OCI-LY1 (cell line): ENCODE measurements around the gene TBPL1.

Experiments used
- H2AFZ ChIP-seq: fragments of 200-600 bp; sonication (generic), shearing (Covaris generic); 2 replicates; pipeline ENCODE4 v1.6.0; 2014; ENCODE audit warnings: antibody characterized with exemption, mild to moderate bottlenecking, low read length
- H3F3A ChIP-seq: fragments of 200-600 bp; sonication (generic), shearing (Covaris generic); 2 replicates; pipeline ENCODE4 v1.6.0; 2014; ENCODE audit warnings: mild to moderate bottlenecking, antibody characterized with exemption, low read length, moderate library complexity; ENCODE audit not compliant: insufficient read depth
- H3K27ac ChIP-seq: fragments of 200-600 bp; sonication (generic); 2 replicates; pipeline ENCODE4 v1.5.1; 2014; ENCODE audit warnings: low read length, mixed run types, mild to moderate bottlenecking, low read depth; ENCODE audit not compliant: poor library complexity, severe bottlenecking
- H3K27me3 ChIP-seq: fragments of 200-600 bp; sonication (generic); 2 replicates; pipeline ENCODE4 v1.6.0; 2014; ENCODE audit warnings: antibody characterized with exemption, mild to moderate bottlenecking, low read length, moderate library complexity; ENCODE audit not compliant: insufficient read depth
- H3K36me3 ChIP-seq: fragments of 200-600 bp; sonication (generic); 2 replicates; pipeline ENCODE4 v1.6.1; 2014; ENCODE audit warnings: mild to moderate bottlenecking, antibody characterized with exemption, low read length, moderate library complexity, mixed read lengths; ENCODE audit not compliant: insufficient read depth
- H3K4me1 ChIP-seq: fragments of 200-600 bp; sonication (generic); 2 replicates; pipeline ENCODE4 v1.5.1; 2014; ENCODE audit warnings: mild to moderate bottlenecking, low read length, moderate library complexity; ENCODE audit not compliant: insufficient read depth, severe bottlenecking
- H3K4me2 ChIP-seq: fragments of 200-600 bp; sonication (generic), shearing (Covaris generic); 2 replicates; pipeline ENCODE4 v1.6.1; 2014; ENCODE audit warnings: low read length
- H3K4me3 ChIP-seq: fragments of 200-600 bp; sonication (generic); 2 replicates; pipeline ENCODE4 v1.5.1; 2014; ENCODE audit warnings: low read length, low read depth, mild to moderate bottlenecking, mixed read lengths; ENCODE audit not compliant: poor library complexity, severe bottlenecking
- H3K79me2 ChIP-seq: fragments of 200-600 bp; shearing (Covaris generic); 2 replicates; pipeline ENCODE4 v1.6.1; 2016; ENCODE audit warnings: mixed run types, low read length, mixed read lengths; ENCODE audit not compliant: insufficient read depth
- H3K9ac ChIP-seq: fragments of 200-600 bp; sonication (generic), shearing (Covaris generic); 2 replicates; pipeline ENCODE4 v1.6.1; 2014; ENCODE audit warnings: mild to moderate bottlenecking, low read length, mixed read lengths
- H3K9me2 ChIP-seq: fragments of 200-600 bp; sonication (generic), shearing (Covaris generic); 2 replicates; pipeline ENCODE4 v1.6.1; 2014; ENCODE audit warnings: low read depth, mild to moderate bottlenecking, low read length, mixed read lengths
- H3K9me3 ChIP-seq: fragments of 200-600 bp; shearing (Covaris generic); 2 replicates; pipeline ENCODE4 v1.6.1; 2014; ENCODE audit warnings: low read length, mixed read lengths
- H4K20me1 ChIP-seq: fragments of 200-600 bp; sonication (generic), shearing (Covaris generic); 2 replicates; pipeline ENCODE4 v1.6.0; 2016; ENCODE audit warnings: mild to moderate bottlenecking, low read length; ENCODE audit not compliant: insufficient read depth
- EZH2 ChIP-seq: fragments of 200-600 bp; sonication (generic), shearing (Covaris generic); IDR thresholded peaks from 2 replicates; pipeline ENCODE4 v1.8.0; 2017; ENCODE audit warnings: borderline replicate concordance, mixed run types, mild to moderate bottlenecking, antibody characterized with exemption, low read length, moderate library complexity, mixed read lengths
- TF ChIP-seq, protein P1 (sequence below): fragments of 200-600 bp; sonication (generic), shearing (Covaris generic); IDR thresholded peaks from 2 replicates; pipeline ENCODE4 v1.5.1; 2017; ENCODE audit warnings: mild to moderate bottlenecking, antibody characterized with exemption, low read length, moderate library complexity, mixed read lengths

The TBPL1 gene

DNA sequence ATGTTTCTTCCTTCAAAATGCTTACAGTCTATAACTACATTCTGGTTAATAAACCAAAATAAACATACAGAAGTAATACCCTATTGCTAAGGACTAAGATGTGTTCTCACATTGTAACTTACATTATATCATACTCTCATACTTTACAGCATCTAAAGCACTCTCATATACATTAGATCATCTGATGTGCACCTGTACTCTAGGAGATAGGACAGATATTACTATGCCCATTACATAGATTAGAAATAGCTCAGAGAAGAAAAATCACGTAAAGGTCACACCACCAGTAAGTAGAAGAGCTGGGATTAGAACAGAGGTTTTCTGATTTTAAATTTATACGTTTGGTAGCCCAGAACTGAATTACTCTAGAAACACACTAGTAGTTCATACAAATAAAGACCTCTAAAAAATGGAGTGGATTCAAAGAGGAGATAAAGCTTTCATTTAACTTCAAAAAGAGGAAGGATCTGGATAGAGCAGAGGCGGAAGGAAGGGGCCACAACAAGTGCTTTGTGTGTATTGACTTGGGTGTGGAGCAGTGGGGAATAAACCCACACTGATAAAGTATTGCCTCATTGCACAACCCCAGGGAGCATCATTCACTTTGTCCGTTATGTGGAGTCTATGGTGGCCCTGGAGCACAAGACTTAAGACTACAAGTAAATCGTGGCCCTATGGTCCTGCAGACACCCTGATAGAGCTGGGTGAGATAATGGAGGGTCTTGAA is 68.5 kb downstream of the TBPL1 start:
- Histone ChIP-seq H3K79me2 (no peaks in the 10 kb centered on the region), H3F3A (no peaks in the 10 kb centered on the region), H3K9ac (no peak overlapping the region), H4K20me1 (no peaks in the 10 kb centered on the region), H3K27me3 (no peaks in the 10 kb centered on the region), H3K4me2 (no peak overlapping the region), H3K4me3 (no peak overlapping the region), H3K9me3 (no peaks in the 10 kb centered on the region), H3K4me1 (no peaks in the 10 kb centered on the region), H3K27ac (no peak overlapping the region), H3K36me3 (no peaks in the 10 kb centered on the region), H3K9me2 (no peaks in the 10 kb centered on the region), H2AFZ (no peak overlapping the region)
- TF ChIP-seq, protein P1, sequence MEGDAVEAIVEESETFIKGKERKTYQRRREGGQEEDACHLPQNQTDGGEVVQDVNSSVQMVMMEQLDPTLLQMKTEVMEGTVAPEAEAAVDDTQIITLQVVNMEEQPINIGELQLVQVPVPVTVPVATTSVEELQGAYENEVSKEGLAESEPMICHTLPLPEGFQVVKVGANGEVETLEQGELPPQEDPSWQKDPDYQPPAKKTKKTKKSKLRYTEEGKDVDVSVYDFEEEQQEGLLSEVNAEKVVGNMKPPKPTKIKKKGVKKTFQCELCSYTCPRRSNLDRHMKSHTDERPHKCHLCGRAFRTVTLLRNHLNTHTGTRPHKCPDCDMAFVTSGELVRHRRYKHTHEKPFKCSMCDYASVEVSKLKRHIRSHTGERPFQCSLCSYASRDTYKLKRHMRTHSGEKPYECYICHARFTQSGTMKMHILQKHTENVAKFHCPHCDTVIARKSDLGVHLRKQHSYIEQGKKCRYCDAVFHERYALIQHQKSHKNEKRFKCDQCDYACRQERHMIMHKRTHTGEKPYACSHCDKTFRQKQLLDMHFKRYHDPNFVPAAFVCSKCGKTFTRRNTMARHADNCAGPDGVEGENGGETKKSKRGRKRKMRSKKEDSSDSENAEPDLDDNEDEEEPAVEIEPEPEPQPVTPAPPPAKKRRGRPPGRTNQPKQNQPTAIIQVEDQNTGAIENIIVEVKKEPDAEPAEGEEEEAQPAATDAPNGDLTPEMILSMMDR = no peak
- TF ChIP-seq EZH2 = no peak

GRCh38 chr6:134022650-134023049 is 69.6 kb downstream of the TBPL1 start:
- H3K9ac ChIP-seq = no peak overlapping the region
- no peaks in the 10 kb centered on the region for H3F3A ChIP-seq
- no peak overlapping the region for H3K4me2 ChIP-seq
- H3K27me3 ChIP-seq = no peaks in the 10 kb centered on the region
- H3K36me3 ChIP-seq = no peaks in the 10 kb centered on the region
- H3K9me3 ChIP-seq = no peaks in the 10 kb centered on the region
- no peaks in the 10 kb centered on the region for H3K4me1 ChIP-seq
- H3K79me2 ChIP-seq = no peaks in the 10 kb centered on the region
- H2AFZ ChIP-seq = no peak overlapping the region
- H3K27ac ChIP-seq = no peak overlapping the region
- no peak overlapping the region for H3K4me3 ChIP-seq
- no peaks in the 10 kb centered on the region for H3K9me2 ChIP-seq
- H4K20me1 ChIP-seq = no peaks in the 10 kb centered on the region
- TF ChIP-seq EZH2 = no peak
- TF ChIP-seq, protein P1 = no peak

DNA sequence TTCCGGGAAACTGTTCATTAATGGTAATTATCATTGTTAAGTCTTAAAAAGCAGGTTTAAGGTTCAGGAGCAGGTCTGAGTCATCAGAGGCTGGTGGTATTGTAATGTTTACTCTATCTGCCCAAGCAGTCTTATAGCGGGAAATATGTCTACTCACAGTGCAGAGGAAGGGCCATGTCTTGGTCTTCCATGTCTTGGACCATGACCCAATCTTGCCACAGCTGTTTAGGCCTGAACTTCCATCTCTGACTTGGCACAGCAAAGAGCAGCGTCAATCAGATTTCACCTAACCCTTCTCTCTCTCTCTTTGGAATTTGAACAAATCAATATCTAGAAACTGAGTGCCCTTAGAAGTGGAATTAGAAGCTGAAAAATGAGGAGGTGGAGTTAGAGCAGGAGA is 73.6 kb downstream of the TBPL1 start:
- no peak for TF ChIP-seq EZH2
- TF ChIP-seq, protein P1 = no peak
- Histone ChIP-seq H3K4me3 (no peak overlapping the region), H3K4me2 (no peak overlapping the region)

More for the DNA sequence above, 73.6 kb downstream of the TBPL1 start:
- H3K4me1 ChIP-seq = no peaks in the 10 kb centered on the region
- H3K9me3 ChIP-seq = no peaks in the 10 kb centered on the region
- no peaks in the 10 kb centered on the region for H3F3A ChIP-seq
- no peaks in the 10 kb centered on the region for H4K20me1 ChIP-seq
- H3K79me2 ChIP-seq = no peaks in the 10 kb centered on the region
- H3K27ac ChIP-seq = no peak overlapping the region
- H3K9ac ChIP-seq = no peak overlapping the region
- H3K27me3 ChIP-seq = no peaks in the 10 kb centered on the region
- no peaks in the 10 kb centered on the region for H3K9me2 ChIP-seq
- H2AFZ ChIP-seq = no peak overlapping the region
- H3K36me3 ChIP-seq = no peaks in the 10 kb centered on the region
